Small intestine (tissue), 16 donors: ENCODE data around the gene TRAPPC10. TPM values are rescaled to one million over a fixed set of nuclear protein-coding genes. Genes with fewer than 3 reads are reported as not detected.
A peak's percentile ranks its signal among the peaks of the same experiment; 100 is the strongest.

Experiments used
- DNase-seq, 2 donors: peaks; one replicate each; pipeline versions ENCODE4 v3.0.0 to v3.0.0-alpha.2; 2013
- FAIRE-seq: peaks from 2 replicates; lab custom pipeline; 2012; peaks lifted over from hg19 to GRCh38; lab: Jason Lieb, UNC
- H3K27ac ChIP-seq, 3 donors: one replicate each; pipeline ENCODE4 v1.5.1; 2013; ENCODE audit warnings: low read length in 2 of 3, mild to moderate bottlenecking in 2 of 3, control low read depth in 1 of 3, inconsistent platforms in 1 of 3, low read depth in 1 of 3, moderate library complexity in 1 of 3
- H3K27me3 ChIP-seq, 3 donors: one replicate each; pipeline ENCODE4 v1.6.1; 2013; ENCODE audit warnings: low read length in 3 of 3, inconsistent platforms in 1 of 3; ENCODE audit not compliant: control insufficient read depth in 3 of 3, insufficient read depth in 3 of 3
- H3K36me3 ChIP-seq, 3 donors: one replicate each; pipeline ENCODE4 v1.6.1; 2013; ENCODE audit warnings: low read length in 3 of 3, inconsistent platforms in 1 of 3, low read depth in 1 of 3, mild to moderate bottlenecking in 1 of 3, moderate library complexity in 1 of 3; ENCODE audit not compliant: control insufficient read depth in 3 of 3, insufficient read depth in 2 of 3
- H3K4me1 ChIP-seq, 3 donors: one replicate each; pipeline ENCODE4 v1.6.1; 2013; ENCODE audit warnings: low read length in 2 of 3, inconsistent platforms in 1 of 3, low read depth in 1 of 3, mild to moderate bottlenecking in 1 of 3, moderate library complexity in 1 of 3; ENCODE audit not compliant: control insufficient read depth in 3 of 3, insufficient read depth in 2 of 3
- H3K4me3 ChIP-seq, 3 donors: one replicate each; pipeline ENCODE4 v1.5.1; 2013; ENCODE audit warnings: low read length in 3 of 3, control low read depth in 1 of 3, inconsistent platforms in 1 of 3, low read depth in 1 of 3, mild to moderate bottlenecking in 1 of 3, moderate library complexity in 1 of 3
- H3K9me3 ChIP-seq, 2 donors: one replicate each; pipeline ENCODE4 v1.6.1; 2013; ENCODE audit warnings: low read depth in 1 of 2, low read length in 1 of 2; ENCODE audit not compliant: control insufficient read depth in 2 of 2, insufficient read depth in 1 of 2
- WGBS, 3 donors: extraction: QIAGEN DNeasy Blood & Tissue Kit; methylation state at CpG; one replicate each; pipeline ENCODE4 v1.1.7; 2013; 5-methylcytosine and 5-hydroxymethylcytosine counted together
- long read RNA-seq, 10 donors: transcript quantifications; one replicate each; lab custom pipeline, GENCODE V29; 2026
- polyA plus RNA-seq, 4 donors: library from polyadenylated mRNA; stranded (reverse) in 3 of 4; unstranded in 1 of 4; fragments of 200-250 nt in 3 of 4; fragments of 120-200 nt in 1 of 4; gene quantifications; one replicate each; pipeline versions ENCODE4 v1.2.1 to v1.2.3, GENCODE V29; 2013
- donor health status: healthy with polysubstance abuse.
- donor health status: control.
- donor health status: control.
- donor health status: Bipolar disorder and iron deficiency.
- donor health status: healthy.

The TRAPPC10 gene
- 10 to 100 TPM in 2 of 4 donors, 1 to 10 TPM in 2; 8.4 to 35.4 (median 11.3) TPM for polyA plus RNA-seq
- long read RNA-seq, donor 1, full-length matches to known transcripts = 2 of 10 reads
- long read RNA-seq, donor 1, partial matches to known transcripts = 8 of 10 reads
- long read RNA-seq, donor 1, other reads (novel, unspliced or antisense) = 0 of 10 reads
- long read RNA-seq, donor 2 = 0 reads
- long read RNA-seq, donor 3, partial matches to known transcripts = 5 of 10 reads
- long read RNA-seq, donor 3, other reads (novel, unspliced or antisense) = 0 of 10 reads
- long read RNA-seq, donor 4 = 0 reads
- long read RNA-seq, donor 5 = 0 reads
- long read RNA-seq, donor 6, full-length matches to known transcripts = 3 of 3 reads
- long read RNA-seq, donor 6, partial matches to known transcripts = 0 of 3 reads
- long read RNA-seq, donor 6, other reads (novel, unspliced or antisense) = 0 of 3 reads
- long read RNA-seq, donor 7, full-length matches to known transcripts = 2 of 7 reads
- long read RNA-seq, donor 7, partial matches to known transcripts = 5 of 7 reads
- long read RNA-seq, donor 7, other reads (novel, unspliced or antisense) = 0 of 7 reads
- long read RNA-seq, donor 8 = 0 reads
- long read RNA-seq, donor 9 = 0 reads
- long read RNA-seq, donor 10, full-length matches to known transcripts = 2 of 2 reads
- long read RNA-seq, donor 10, partial matches to known transcripts = 0 of 2 reads
- long read RNA-seq, donor 10, other reads (novel, unspliced or antisense) = 0 of 2 reads

- WGBS, 3 donors = 0 to 1% (median 0%) methylated on average over 41 to 107 of the region's 107 CpGs
- peak; percentile 83 to 95 for DNase-seq
- peaks cover 0 to 6% (median 3%) of the 10 kb centered on the region in 3 donors for H3K4me1 ChIP-seq
These were observed at the start of gene TRAPPC10 for GRCh38 chr21:44011579-44012473. TSS of gene TRAPPC10 (plus strand) at chr21:44012309. CDS start at chr21:44012494, 185 bp downstream.

GRCh38 chr21:43965911-43966585, 46.1 kb upstream of the TRAPPC10 start:
- Histone ChIP-seq H3K9me3 (no peaks in the 10 kb centered on the region), H3K4me1 (no peaks in the 10 kb centered on the region), H3K36me3 (peaks cover 4 to 79% (median 11%) of the 10 kb centered on the region in 3 donors), H3K4me3 (no peak overlapping the region), H3K27me3 (no peaks in the 10 kb centered on the region), H3K27ac (no peak overlapping the region)
- DNase-seq (no peak), FAIRE-seq (no peak)
- WGBS, 3 donors = 82 to 93% (median 92%) methylated on average over 17 of the region's 17 CpGs

More at GRCh38 chr21:44011579-44012473, at the start of gene TRAPPC10:
- no peaks in the 10 kb centered on the region for H3K9me3 ChIP-seq
- H3K4me3 ChIP-seq = peak within 1 kb of the TSS; percentile 66 to 99 (median 98)
- H3K27ac ChIP-seq = peak within 1 kb of the TSS; percentile 84 to 99 (median 99)
- H3K27me3 ChIP-seq = no peaks in the 10 kb centered on the region
- H3K36me3 ChIP-seq = peaks cover 0 to 2% (median 0%) of the 10 kb centered on the region in 3 donors
- no peak for FAIRE-seq

DNA sequence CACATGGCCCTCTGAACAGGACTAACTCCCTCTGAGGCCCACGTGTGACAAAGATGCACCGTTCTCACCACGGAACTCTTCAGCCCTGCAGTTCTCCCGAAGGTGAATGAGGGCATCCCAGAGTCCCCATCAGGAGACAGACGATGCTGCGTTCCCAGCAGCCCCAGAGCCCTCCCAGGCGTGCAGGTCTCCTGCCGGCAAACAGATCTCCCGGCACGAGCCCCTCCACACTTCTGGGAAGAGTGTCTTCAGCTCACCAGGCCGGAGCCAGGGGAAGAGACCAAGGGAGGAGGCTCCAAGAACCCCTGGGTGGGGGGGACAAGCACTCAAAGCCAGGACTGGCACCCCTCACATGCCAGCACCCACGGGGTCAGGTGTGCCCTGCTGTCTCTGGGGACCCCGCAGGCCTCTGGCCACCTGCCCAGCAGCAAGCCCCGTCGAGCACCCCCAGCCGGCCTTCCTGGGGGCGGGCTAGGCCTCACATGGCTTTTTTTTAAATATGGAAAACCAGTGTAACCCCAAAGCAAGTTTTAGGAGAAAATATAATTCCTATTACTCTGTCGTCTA, 45.1 kb upstream of the TRAPPC10 start:
- Histone ChIP-seq H3K9me3 (no peaks in the 10 kb centered on the region), H3K27me3 (no peaks in the 10 kb centered on the region), H3K36me3 (peaks cover 4 to 82% (median 15%) of the 10 kb centered on the region in 3 donors), H3K27ac (no peak overlapping the region), H3K4me3 (no peak overlapping the region), H3K4me1 (no peaks in the 10 kb centered on the region)
- 88 to 90% (median 90%) methylated on average over 18 of the region's 18 CpGs for WGBS, 3 donors
- FAIRE-seq (no peak), DNase-seq (no peak)

- no peak overlapping the region for H3K27ac ChIP-seq
- H3K9me3 ChIP-seq = no peaks in the 10 kb centered on the region
- no peaks in the 10 kb centered on the region for H3K27me3 ChIP-seq
- 90 to 94% (median 94%) methylated on average over 15 of the region's 15 CpGs for WGBS, 3 donors
- DNase-seq = no peak
- FAIRE-seq = no peak
- H3K4me1 ChIP-seq = no peaks in the 10 kb centered on the region
- H3K4me3 ChIP-seq = no peak overlapping the region
- peaks cover 4 to 89% (median 17%) of the 10 kb centered on the region in 3 donors for H3K36me3 ChIP-seq
These were observed 44.1 kb upstream of the TRAPPC10 start for GRCh38 chr21:43967981-43968380.

GRCh38 chr21:43968410-43969114, 43.5 kb upstream of the TRAPPC10 start:
- 94 to 95% (median 94%) methylated on average over 16 to 19 of the region's 19 CpGs for WGBS, 3 donors
- H3K27me3 ChIP-seq = no peaks in the 10 kb centered on the region
- H3K36me3 ChIP-seq = peaks cover 4 to 89% (median 20%) of the 10 kb centered on the region in 3 donors
- H3K27ac ChIP-seq = no peak overlapping the region
- DNase-seq = no peak
- no peaks in the 10 kb centered on the region for H3K9me3 ChIP-seq
- FAIRE-seq = no peak
- no peak overlapping the region for H3K4me3 ChIP-seq
- no peaks in the 10 kb centered on the region for H3K4me1 ChIP-seq

- Histone ChIP-seq H3K27ac (no peak overlapping the region), H3K4me1 (no peaks in the 10 kb centered on the region), H3K36me3 (peaks cover 4 to 90% (median 20%) of the 10 kb centered on the region in 3 donors), H3K4me3 (no peak overlapping the region), H3K9me3 (no peaks in the 10 kb centered on the region), H3K27me3 (no peaks in the 10 kb centered on the region)
- DNase-seq (no peak), FAIRE-seq (no peak)
- WGBS, 3 donors = 94 to 96% (median 94%) methylated on average over 17 of the region's 17 CpGs
These were observed 43.0 kb upstream of the TRAPPC10 start for GRCh38 chr21:43969115-43969444.

DNA sequence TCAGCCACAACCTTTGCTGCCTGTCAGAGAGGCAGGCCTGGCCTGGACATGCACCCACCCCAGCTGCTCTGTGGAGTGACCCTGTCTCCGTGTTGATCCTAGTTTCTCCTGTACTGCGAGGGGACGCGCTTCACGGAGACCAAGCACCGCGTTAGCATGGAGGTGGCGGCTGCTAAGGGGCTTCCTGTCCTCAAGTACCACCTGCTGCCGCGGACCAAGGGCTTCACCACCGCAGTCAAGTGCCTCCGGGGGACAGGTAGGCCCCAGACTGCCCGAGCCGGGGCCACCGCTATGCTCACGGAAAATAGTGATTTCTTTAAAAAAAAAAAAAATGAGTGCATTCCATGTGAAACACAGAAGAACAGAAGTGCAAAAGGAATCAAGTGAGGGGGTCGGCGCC, 41.6 kb upstream of the TRAPPC10 start:
- FAIRE-seq = no peak

More for the DNA sequence above, 41.6 kb upstream of the TRAPPC10 start:
- H3K4me3 ChIP-seq = no peak overlapping the region
- 93 to 97% (median 95%) methylated on average over 18 of the region's 18 CpGs for WGBS, 3 donors
- no peak overlapping the region for H3K27ac ChIP-seq
- peaks cover 4 to 91% (median 20%) of the 10 kb centered on the region in 3 donors for H3K36me3 ChIP-seq
- H3K4me1 ChIP-seq = no peaks in the 10 kb centered on the region
- no peaks in the 10 kb centered on the region for H3K27me3 ChIP-seq
- no peaks in the 10 kb centered on the region for H3K9me3 ChIP-seq
- DNase-seq = no peak
